HG03460 (cell line): ENCODE results near the gene TNRC18.
"Not testable (repeated sequence)": the region's sequence is repeated elsewhere in the genome, so short reads cannot be mapped to it uniquely, and the experiment has no call there.

Experiments used
- ATAC-seq: cut with Tn5 transposase; IDR thresholded peaks from one replicate; pipeline ENCODE4 v1.9.1; 2021; ENCODE audit not compliant: unreplicated experiment

TNRC18 gene

GRCh38 chr7:5380350-5381070 is 43.1 kb downstream of the TNRC18 start:
- no peak for ATAC-seq

GRCh38 chr7:5379546-5379945 is 44.1 kb downstream of the TNRC18 start:
- ATAC-seq = no peak

- no peak for ATAC-seq
Observed at GRCh38 chr7:5377816-5378215, 45.8 kb downstream of the TNRC18 start.

GRCh38 chr7:5377279-5377678 is 46.4 kb downstream of the TNRC18 start:
- ATAC-seq = no peak

- ATAC-seq = no peak
Observed at GRCh38 chr7:5375925-5376324, 47.7 kb downstream of the TNRC18 start.

GRCh38 chr7:5374464-5374863 is 49.2 kb downstream of the TNRC18 start:
- no peak for ATAC-seq

GRCh38 chr7:5373300-5373699 is 50.3 kb downstream of the TNRC18 start:
- no peak for ATAC-seq

GRCh38 chr7:5370454-5371353 is 52.9 kb downstream of the TNRC18 start:
- no peak for ATAC-seq

- ATAC-seq = no peak
Observed at GRCh38 chr7:5367661-5368060, 56.0 kb downstream of the TNRC18 start.

- ATAC-seq = peak; percentile 49
Observed at GRCh38 chr7:5365976-5366625, 57.5 kb downstream of the TNRC18 start.

- no peak for ATAC-seq
Observed at GRCh38 chr7:5363729-5364128, 59.9 kb downstream of the TNRC18 start.

- no peak for ATAC-seq
Observed at GRCh38 chr7:5362466-5362865, 61.2 kb downstream of the TNRC18 start.

- ATAC-seq = no peak
Observed at GRCh38 chr7:5361446-5362127, 62.0 kb downstream of the TNRC18 start.

- ATAC-seq = no peak
Observed at GRCh38 chr7:5360971-5361370, 62.7 kb downstream of the TNRC18 start.

GRCh38 chr7:5360451-5360850 is 63.2 kb downstream of the TNRC18 start:
- ATAC-seq = no peak

- ATAC-seq = not testable (repeated sequence)
Observed at GRCh38 chr7:5360021-5360420, 63.6 kb downstream of the TNRC18 start.

- ATAC-seq = no peak
Observed at GRCh38 chr7:5359344-5359743, 64.3 kb downstream of the TNRC18 start.

- ATAC-seq = no peak
Observed at GRCh38 chr7:5357951-5358350, 65.7 kb downstream of the TNRC18 start.

GRCh38 chr7:5356751-5357119 is 66.9 kb downstream of the TNRC18 start:
- ATAC-seq = no peak

GRCh38 chr7:5354460-5355232 is 69.0 kb downstream of the TNRC18 start:
- no peak for ATAC-seq
